Measurements from ENCODE around the gene GIT2. TPM values are rescaled to one million over a fixed set of nuclear protein-coding genes. Genes with fewer than 3 reads are reported as not detected.

Gene GIT2
- total and polyA plus RNA-seq, 10 of the 15 experiments (the other 5 are each of a cell fraction or from before 2014, with no cell fraction given) = 9.1 to 49.9 (median 43.9) TPM

DNA sequence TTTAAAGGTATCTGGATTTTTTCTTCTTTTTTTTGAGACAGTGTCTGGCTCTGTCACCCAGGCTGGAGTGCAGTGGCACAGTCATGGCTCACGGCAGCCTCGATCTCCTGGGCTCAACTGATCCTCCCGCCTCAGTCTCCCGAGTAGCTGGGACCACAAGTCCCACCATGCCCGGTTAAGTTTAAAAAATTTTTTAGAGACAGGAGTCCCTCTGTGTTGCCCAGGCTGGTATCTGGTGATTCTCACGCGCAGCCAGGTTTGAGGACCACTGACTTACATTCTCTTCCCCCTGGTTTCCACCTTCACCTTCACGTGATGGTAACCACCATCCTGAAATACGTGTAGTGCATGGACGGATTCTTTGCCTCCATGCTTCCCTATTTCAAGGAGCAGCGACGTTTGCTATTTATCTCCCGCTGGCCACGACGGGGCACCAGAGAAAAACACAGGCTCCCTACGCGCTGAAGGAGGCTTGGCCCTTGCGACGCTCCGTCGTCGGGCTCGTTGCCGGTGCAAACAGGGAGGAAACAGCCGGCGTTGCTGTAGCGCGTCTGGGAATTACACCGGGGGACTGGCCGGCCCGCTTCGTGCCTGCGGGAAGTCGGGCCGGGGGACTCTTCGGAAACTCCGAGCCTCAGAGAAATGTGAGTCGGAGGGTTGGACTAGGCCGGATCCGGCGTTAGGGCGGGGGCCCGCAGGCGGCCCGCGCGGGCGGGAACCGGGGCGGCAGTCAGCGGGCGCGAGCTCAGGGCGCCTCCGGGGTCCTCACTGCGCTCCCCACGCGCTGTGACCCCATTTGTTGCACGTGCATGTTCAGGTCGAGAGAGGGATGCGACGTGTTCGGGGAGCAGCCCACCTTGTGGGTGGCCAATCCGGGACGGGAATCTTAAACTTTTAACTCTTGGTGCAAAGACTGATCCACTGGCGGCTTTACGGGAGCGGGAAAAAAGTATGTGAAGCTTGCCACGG is 96.1 kb downstream of the GIT2 start, which contains the start of gene TCHP (continued):
- peak; percentile 37; the same call in 1 of the 2 replicates for TF ChIP-seq TBL1XR1 (IDR thresholded peaks at IDR 0.05; ENCODE audit: low read depth, low read length)
- no peak for TF ChIP-seq ZNF274 (IDR thresholded peaks at IDR 0.05; ENCODE audit: insufficient read depth, insufficient read length)
- peak; percentile 73 for TF ChIP-seq CREB1 (IDR thresholded peaks at IDR 0.05; ENCODE audit: low read depth)
- no peak for TF ChIP-seq TARDBP (IDR thresholded peaks at IDR 0.05; ENCODE audit: borderline replicate concordance)
- TF ChIP-seq, protein P1, sequence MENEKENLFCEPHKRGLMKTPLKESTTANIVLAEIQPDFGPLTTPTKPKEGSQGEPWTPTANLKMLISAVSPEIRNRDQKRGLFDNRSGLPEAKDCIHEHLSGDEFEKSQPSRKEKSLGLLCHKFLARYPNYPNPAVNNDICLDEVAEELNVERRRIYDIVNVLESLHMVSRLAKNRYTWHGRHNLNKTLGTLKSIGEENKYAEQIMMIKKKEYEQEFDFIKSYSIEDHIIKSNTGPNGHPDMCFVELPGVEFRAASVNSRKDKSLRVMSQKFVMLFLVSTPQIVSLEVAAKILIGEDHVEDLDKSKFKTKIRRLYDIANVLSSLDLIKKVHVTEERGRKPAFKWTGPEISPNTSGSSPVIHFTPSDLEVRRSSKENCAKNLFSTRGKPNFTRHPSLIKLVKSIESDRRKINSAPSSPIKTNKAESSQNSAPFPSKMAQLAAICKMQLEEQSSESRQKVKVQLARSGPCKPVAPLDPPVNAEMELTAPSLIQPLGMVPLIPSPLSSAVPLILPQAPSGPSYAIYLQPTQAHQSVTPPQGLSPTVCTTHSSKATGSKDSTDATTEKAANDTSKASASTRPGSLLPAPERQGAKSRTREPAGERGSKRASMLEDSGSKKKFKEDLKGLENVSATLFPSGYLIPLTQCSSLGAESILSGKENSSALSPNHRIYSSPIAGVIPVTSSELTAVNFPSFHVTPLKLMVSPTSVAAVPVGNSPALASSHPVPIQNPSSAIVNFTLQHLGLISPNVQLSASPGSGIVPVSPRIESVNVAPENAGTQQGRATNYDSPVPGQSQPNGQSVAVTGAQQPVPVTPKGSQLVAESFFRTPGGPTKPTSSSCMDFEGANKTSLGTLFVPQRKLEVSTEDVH (IDR thresholded peaks at IDR 0.05; ENCODE audit: low read depth, partially characterized antibody) = no peak
- no peak for TF ChIP-seq SREBF1 (IDR thresholded peaks at IDR 0.05; ENCODE audit: low read length)
- TF ChIP-seq CBX3 (IDR thresholded peaks at IDR 0.05; ENCODE audit: borderline replicate concordance, low read depth) = no peak
- TF ChIP-seq, protein P2, sequence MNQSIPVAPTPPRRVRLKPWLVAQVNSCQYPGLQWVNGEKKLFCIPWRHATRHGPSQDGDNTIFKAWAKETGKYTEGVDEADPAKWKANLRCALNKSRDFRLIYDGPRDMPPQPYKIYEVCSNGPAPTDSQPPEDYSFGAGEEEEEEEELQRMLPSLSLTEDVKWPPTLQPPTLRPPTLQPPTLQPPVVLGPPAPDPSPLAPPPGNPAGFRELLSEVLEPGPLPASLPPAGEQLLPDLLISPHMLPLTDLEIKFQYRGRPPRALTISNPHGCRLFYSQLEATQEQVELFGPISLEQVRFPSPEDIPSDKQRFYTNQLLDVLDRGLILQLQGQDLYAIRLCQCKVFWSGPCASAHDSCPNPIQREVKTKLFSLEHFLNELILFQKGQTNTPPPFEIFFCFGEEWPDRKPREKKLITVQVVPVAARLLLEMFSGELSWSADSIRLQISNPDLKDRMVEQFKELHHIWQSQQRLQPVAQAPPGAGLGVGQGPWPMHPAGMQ (IDR thresholded peaks at IDR 0.05; ENCODE audit: borderline replicate concordance) = 0 out of 2 replicates have a peak, but pooled peaks have one; percentile 7
